ENCODE data around the gene CNBP. TPM values are rescaled to one million over a fixed set of nuclear protein-coding genes. Genes with fewer than 3 reads are reported as not detected.
A peak's percentile ranks its signal among the peaks of the same experiment; 100 is the strongest.

The CNBP gene
- total and polyA plus RNA-seq, 2 of the 13 experiments (the other 11 are each of a cell fraction or from before 2014, with no cell fraction given): 282 to 354 TPM

GRCh38 chr3:129224984-129225393, 41.3 kb upstream of the CNBP start (continued):
- TF ChIP-seq ZFP36 (IDR thresholded peaks at IDR 0.05; ENCODE audit: borderline replicate concordance, low read depth, low read length, partially characterized antibody): no peak
- TF ChIP-seq ZNF839 (CRISPR knock-in tag; IDR thresholded peaks at IDR 0.05; ENCODE audit: borderline replicate concordance): no peak
- no peak for TF ChIP-seq ZC3H13 (CRISPR knock-in tag; IDR thresholded peaks at IDR 0.05)
- peak; percentile 98 for TF ChIP-seq HIC2 (CRISPR knock-in tag; IDR thresholded peaks at IDR 0.05; ENCODE audit: low read depth)
- TF ChIP-seq GTF2F1 (IDR thresholded peaks at IDR 0.05; ENCODE audit: low read length): no peak
- no peak for TF ChIP-seq MED8 (CRISPR knock-in tag; IDR thresholded peaks at IDR 0.05; ENCODE audit: insufficient replicate concordance)
- peak; percentile 58 for TF ChIP-seq RARA (CRISPR knock-in tag; IDR thresholded peaks at IDR 0.05)
- TF ChIP-seq MAFF (IDR thresholded peaks at IDR 0.05; ENCODE audit: low read depth, low read length): no peak
- no peak for TF ChIP-seq PRDM4 (CRISPR knock-in tag; IDR thresholded peaks at IDR 0.05; ENCODE audit: borderline replicate concordance)
- TF ChIP-seq FUBP1 (CRISPR knock-in tag; IDR thresholded peaks at IDR 0.05; ENCODE audit: borderline replicate concordance): no peak
- TF ChIP-seq MBNL3 (CRISPR knock-in tag; conservative IDR thresholded peaks at IDR 0.05): no peak
- TF ChIP-seq ZHX1 (CRISPR knock-in tag; IDR thresholded peaks at IDR 0.05; ENCODE audit: low read depth): 0 out of 2 replicates have a peak, but pooled peaks have one; percentile 45
- TF ChIP-seq LCORL (IDR thresholded peaks at IDR 0.05): no peak
- peak; percentile 82 for TF ChIP-seq LCORL (CRISPR knock-in tag; IDR thresholded peaks at IDR 0.05)
- no peak for TF ChIP-seq DZIP1 (CRISPR knock-in tag; IDR thresholded peaks at IDR 0.05)
- TF ChIP-seq TBP (CRISPR knock-in tag; IDR thresholded peaks at IDR 0.05): no peak
- no peak for TF ChIP-seq PBX3 (CRISPR knock-in tag; IDR thresholded peaks at IDR 0.05; ENCODE audit: borderline replicate concordance)

Measured in HepG2 (cell line).